Left kidney (tissue), 2 donors: ENCODE results near the gene LMO4. TPM values are rescaled to one million over a fixed set of nuclear protein-coding genes. Genes with fewer than 3 reads are reported as not detected.

ENCODE experiments used
- DNase-seq: peaks from one replicate; pipeline ENCODE4 v3.0.0-alpha.2; 2013
- polyA plus RNA-seq: library from polyadenylated mRNA; unstranded; fragments of 120-200 nt; gene quantifications from one replicate; pipeline ENCODE4 v1.2.1, GENCODE V29; 2013; ENCODE audit not compliant: insufficient read length

LMO4 gene
- polyA plus RNA-seq, 1 donor, result 116 TPM

DNA sequence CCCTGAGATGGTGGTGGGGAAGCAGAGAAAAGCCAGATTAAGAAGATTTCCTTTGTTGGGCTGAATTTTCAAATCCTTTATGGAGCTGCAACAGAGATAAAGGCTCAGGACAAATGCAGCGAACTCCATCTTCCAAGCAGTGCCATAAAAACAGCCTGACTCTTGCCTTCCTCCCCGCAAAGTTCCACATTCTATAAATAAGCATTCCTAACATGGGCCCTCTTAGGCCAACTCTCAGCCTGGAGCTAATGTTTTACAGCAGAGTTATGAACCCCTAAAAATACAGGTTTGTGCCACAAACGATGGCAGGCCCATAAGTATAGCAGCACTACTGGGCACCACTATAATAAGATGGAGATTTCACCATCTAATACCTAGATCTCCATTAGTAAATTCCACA is 27.2 kb downstream of the LMO4 start:
- no peak for DNase-seq

DNA sequence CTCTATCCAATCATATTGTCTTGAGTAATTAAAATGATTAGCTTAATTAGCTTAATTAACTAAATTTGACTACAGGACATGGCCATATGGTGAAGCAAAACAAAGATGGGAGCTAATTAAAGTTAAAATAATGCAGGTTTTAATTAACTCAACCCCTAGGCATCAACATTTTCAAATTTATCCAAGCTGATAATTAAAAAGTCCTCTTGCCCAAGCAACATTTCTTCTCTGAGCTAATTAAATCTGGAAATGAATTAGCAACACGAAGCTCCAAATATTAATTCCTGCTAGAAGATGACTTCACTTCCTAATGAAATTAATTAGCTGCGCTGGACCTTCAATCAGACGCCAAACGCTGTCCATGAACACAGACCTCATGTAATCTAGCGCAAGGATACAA is 27.9 kb downstream of the LMO4 start:
- no peak for DNase-seq

DNA sequence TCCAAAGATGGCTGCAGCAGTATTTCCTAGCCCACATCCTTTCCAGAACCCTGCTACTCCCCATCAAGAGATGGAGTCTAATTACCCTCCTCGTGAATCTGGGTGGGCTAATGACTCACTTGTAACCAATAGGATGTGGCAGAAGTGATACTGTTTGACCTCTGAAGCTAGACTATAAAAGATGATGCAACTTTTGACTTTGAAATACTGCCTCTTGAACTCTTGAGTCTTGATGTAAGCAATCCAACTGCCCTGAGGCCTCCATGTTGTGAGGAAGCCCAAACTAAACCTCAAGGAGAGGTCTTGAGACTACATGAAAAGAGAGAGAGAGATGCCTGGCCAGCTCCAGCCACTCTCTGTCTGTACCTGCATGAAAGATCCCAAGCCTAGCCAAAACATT is 29.5 kb downstream of the LMO4 start:
- no peak for DNase-seq

DNA sequence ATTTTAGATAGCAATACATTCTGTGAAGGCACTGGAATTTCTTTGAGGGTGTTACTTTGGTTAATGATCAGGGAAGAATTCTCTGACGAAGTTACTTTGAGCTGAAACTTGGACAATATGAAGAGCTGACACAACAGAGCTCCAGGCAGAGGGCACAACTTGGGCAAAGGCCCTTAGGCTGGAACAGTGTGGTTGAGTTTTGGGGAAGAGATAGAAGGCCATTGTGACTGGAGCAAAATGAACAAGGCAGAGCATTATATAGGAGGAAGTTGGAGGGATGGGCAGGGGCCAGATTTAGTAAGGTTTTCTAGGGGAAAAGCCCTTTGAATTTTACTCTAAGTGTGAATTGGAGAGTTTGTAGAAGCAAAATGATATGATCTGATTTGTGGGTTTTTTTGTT is 30.9 kb downstream of the LMO4 start:
- no peak for DNase-seq

DNA sequence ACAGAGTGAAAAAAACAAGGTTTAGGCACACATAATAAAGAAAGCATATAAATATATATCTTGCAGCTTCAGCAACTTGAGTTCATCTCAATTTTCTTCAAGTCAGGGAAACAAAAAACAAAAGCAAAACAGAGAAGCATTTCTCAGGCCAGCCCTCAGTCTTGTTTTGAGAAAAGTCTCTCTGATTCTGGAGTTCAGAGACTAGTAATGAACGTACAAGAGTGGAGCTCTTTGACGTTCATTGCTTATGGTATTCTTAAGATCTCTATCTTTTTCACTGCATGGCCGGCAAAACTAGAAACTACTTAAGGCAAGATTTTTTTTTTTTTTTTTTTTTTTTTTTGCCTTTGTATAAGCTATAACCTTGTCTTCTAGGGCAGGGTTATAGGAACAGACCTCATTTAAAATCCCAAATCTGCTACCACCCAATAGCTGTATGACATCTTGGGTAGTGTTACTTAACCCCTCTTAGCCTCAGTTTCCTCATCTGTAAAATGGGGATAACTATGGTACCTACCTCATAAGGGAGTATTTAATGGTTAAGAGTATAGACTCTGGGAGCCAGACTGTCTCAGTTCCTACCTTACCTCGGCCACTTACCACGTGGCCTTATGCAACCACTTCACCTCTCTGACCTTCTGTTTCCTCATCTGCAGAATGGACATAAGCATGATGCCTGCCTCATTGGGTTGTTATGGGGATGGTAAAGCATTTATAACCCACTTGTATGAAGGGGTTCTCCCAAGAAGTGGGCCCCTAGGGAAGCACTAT is 33.6 kb downstream of the LMO4 start:
- no peak for DNase-seq

DNA sequence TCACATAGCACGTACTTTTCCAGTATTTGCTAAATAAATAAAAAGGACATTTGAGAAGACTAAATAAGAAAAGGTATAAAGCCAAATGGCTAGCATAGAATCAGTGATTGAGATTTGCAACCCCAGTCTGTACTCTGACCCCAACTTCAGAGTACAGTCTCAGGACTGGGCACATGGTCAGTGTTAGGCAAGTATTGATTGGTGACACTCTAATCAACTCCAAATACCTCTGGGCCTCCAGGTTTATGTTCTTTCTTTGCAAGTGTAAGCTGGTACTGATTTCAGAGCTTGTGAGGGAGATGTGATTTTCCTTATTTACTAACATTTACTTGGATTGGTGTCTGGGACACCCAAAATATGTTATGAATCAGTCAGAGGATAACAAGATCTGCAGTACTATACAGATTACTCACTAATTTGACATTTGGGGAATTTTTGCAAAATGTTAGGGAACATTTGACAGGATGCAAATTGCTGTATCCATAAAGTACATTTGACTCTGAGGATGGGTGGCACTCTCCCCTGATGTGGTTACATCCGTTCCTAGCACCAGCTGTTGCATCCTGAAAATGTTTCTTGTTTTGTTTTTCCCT is 34.2 kb downstream of the LMO4 start:
- DNase-seq, result no peak

DNA sequence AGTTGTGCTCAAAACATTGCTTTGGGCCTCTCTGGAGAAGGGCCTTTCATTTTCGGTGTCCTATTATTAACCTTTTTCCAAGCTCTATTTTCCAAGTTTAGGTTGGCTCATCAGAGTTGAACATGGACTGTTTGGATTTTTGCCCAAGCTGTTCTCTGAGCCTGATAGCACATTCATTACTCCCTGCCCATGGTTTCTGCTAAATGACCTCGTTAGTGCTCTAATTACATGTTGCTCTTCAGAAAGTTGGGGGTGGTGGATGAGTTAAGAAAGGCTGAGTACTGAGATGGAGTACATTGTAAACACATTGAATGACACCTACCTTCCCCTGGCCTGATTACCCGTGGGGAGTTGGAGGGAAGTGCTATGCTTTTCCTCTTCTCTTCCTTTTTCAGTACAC is 38.9 kb downstream of the LMO4 start:
- DNase-seq, result no peak

DNA sequence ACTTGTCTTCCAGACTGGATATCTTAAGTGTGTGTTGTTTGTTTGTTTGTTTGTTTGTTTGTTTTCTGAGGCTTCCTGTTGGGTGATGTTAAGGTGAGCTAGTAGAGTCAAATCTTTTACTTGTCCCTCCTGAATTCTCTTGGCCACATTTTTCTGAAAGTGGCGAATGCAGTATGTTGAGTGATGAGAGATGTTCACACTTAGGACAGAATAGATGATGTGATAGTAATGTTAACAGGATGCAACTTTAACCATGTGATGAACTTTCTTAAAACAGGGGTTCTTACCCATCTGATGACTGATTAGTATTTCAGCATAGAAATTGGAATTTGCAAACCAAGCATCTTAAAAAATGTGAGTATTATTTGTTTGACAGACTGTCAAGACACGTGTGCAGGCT is 40.2 kb downstream of the LMO4 start:
- DNase-seq, result no peak

DNA sequence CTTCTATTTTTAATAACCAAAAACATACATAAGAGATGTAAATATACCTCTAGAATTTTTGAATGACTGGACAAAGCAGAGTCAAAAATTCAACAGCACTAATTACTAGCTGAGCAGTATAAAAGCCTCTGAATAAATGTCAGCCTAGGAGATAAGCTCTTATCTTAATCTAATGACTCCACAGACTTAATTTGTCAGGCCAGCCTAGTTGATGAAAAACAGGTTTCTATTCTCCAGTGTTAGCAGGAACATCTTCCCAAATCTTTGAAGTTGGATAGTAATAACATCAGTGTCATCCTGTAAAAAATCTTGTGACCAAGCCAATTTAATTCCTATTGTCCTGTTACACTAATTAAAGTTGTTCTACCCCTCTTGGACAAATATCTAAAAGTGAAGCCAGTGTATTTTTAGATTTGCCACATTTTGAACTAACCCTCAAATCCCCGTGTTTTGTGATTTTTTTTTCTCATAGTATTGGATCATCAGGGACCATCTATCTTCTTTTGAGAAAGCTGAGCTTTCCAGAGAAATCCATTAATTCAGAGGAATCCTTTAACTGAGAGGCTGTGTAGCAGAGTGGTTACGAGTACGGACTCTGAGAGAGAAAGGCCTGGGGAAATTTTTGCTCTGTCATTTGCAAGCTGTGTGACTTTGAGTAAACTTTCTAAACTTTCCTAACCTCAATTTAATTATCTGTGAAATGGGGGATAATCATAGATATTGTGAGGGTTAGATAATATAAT is 41.2 kb downstream of the LMO4 start:
- no peak for DNase-seq

DNA sequence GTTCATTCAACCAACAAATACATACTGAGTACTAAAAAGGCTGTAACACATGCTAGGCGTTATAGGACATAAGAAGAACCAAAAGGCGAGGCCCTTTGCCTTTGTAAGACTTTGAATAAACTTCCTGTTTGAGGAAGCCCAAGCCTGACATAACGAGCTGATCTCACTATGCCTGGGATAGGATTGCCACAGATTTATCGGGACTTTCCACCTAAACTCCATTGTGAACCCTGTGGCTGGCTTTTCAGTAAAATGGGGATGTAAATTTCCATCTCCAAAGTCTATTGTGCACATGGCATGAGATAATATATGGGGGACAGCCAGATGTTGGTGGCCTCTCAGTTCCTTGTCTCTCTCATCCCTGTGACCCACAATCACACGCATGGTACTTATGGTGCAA is 41.9 kb downstream of the LMO4 start:
- no peak for DNase-seq

DNA sequence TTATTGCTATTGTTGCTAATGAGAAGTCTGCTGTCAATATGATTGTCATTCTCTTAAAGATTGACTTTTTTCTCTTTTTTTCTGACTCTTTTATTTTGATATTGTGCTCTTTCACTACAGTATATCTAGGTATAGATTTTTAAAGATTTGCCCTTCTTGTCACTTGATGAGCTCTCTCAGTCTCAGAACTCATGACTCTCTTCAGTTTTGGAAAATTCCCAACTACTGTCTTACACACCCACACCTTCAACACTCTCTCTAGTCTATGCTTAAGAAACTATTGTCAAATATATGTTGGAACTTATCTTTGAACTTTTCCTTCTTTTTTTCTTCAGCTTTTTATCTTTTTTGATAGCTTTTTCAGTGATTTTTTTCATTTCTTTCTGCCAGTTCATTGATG is 50.6 kb downstream of the LMO4 start:
- no peak for DNase-seq

DNA sequence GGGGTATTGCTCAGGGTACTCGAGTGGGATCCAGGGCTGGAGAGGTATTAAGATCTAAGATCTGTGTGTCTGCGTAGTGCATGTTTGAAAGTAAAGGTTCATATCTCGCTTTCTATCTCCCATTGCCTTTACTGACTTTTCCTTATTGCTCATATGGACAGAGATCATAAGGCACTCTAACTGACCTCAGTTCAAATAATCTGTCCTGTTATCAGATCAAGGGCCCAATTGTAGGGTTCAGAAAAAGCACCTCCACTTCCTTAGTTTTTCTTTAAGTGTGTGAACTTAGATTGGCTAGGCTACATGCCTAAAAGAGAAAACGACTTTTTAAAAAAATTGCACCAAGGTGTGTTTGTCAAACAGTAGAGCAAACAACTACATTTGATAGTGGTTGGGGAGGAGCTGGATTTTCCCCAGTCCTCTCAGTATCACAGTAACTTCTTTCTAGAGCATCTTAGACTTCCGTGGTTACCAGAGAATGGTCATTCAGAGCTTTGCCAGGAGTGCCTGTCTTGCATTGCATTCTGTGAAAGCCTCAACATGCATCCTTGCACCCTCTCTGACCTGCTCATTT is 57.6 kb downstream of the LMO4 start:
- DNase-seq, result no peak

DNA sequence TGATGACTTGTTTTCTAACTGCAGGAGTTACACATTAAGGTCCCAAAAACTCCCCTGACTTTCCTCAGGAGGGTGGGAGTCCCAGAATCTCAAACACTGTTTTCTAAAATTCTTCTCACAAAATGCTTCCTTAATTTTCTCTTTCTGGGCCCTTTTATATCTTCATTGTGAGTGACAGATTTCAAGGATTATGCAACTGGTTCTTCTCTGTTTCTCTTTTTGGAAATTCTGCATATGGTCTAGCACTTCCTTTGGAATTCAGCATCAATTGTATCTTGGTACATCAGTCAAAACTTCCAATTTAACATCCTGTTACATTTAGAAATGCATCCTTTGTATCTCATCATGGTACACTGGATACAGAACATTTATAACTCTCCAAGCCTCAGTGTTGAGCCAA is 59.7 kb downstream of the LMO4 start:
- no peak for DNase-seq

DNA sequence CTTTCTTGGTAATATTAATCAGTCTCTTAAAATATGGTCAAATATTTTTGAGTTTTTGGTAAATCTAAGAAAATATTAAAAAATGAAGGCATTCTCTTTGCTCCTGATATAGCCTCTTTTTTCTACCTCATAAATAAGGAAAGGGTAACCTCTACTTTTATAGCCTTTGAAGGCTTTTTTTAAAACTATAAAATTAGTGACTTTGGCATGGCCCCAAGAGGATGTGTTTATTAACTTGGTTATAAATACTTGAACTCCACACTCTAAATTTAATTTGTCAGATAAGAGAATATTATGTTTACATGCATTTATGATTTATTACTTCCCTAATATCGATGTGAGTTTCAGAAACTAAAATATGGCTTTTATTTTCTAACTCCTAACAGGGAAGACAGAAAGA is 60.3 kb downstream of the LMO4 start:
- no peak for DNase-seq

DNA sequence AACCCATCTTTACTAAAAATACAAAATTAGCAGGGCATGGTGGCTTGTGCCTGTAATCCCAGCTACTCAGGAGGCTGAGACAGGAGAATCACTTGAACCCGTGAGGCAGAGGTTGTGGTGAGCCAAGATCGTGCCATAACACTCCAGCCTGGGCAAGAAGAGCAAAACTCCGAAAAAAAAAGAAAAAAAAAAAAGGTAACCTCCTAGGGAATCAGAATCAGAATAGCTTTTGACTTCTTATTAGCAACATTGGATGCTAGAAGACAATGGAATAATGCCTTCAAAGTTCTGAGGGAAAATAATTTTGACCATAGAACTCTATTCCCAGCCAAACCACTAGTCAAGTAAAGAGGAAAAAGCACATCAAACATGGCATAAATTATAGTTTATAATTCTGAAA is 60.9 kb downstream of the LMO4 start:
- no peak for DNase-seq

DNA sequence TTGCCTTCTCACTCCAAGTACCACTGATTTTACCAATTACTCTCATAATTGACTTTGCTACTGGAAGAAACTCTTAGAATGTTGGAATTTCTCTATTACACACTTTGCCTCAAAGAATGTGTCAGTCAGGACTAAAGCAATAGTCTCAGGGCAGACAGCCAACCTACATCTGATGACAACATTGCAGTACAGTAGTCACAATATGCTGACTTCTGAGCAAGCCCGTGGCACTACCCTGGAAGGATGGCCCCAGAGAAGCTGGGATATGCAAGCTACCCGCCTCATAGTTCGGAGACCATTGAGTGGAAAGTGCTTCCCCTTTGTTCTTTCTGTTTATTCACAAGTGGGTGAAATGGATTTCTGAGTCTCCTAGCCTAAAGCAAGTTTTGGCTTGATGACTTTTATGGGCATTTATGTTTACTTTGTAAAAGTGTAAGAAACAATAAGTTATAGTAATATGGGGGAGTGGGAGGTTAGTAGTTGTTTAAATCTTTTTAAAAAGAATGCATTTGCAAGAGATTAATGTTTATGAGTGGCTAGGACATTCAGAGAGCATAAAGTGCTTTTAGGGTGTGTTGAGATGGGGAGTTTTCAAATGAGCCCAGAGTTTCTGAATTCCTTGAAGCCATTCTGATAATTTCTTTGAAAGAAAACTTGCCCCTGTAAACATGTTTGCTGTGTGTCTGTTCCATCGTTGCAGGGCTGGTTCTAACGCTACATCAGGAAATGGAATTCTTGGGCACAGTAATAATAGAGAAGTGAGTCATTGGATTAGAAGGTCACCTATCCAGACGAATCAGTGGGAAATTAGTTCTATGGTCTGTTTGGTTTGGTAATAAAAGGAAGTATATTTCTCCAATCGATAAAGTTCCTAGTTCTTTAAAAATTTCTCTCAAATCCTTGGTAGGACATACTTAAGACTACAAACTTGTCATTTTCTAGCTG is 63.8 kb downstream of the LMO4 start:
- DNase-seq, result peak; percentile 28

DNA sequence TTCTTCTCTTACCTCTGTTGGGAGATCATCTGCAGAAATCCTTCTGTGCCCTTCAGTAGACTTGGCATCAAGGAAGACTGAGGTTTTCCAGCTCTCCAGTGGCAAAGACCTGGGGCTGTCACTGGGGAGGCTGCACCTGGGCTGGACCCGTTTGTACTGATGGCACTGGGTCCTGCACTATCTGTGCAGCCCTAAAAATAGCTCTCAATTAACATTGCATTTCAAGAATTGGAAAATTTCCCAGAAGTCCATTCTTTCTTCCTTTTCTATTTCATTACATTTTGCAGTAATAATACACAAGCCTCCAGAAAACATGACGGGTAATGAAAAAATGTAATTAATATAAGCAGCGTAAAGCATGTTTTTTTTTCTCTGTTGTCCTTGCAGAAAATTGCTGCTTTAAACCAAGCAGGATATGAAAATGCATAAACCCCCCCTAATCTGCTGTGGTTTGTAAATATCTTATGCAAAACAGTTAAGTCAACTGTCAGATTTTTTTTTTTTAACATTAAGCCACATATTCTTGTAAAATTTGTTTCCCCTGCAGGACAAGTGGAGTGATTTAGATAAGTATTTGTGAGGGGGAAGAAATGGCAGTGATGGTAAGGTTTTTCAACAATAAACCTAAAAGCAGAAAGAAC is 64.9 kb downstream of the LMO4 start:
- no peak for DNase-seq

DNA sequence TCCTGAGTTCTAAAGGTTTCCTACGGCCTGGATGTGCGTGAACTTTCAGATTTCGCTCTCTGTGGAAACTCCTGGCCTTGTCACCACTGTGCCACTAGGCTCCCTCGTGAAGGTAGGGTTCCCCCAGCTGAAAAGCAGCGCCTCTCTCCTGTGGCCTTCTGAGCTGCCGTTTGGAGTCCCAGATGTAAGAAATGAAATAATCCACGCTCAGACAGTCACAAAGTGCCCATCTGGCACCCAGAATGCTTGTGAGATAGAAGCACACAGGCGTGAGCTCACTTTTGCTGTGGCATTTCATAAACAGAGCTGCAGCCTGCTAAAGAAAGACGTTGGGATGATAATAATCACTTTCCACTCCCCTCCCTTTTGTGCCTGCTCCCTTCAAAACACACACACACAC is 65.8 kb downstream of the LMO4 start:
- no peak for DNase-seq

DNA sequence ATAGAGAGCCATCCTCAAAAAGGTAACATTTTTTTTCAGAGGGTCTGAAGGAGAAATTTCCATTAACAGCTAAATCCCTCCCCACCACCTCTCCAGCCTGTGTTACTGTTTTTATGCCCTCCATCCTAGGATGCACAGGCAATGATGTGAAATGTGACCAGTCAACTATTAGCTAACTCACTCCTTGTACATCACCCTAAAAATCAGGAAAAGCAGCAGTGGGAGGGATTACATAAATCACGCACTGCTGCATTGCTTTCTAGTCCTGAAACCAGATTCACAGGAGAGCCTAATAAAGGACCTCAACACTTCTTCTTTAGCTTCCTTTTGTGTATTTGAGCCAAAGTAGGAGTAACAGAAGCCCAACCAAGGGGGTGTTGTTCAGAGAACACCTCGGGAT is 66.3 kb downstream of the LMO4 start:
- peak; percentile 59 for DNase-seq
